Ovary (tissue), 9 donors: Measurements from ENCODE around the gene CMIP. TPM values are rescaled to one million over a fixed set of nuclear protein-coding genes. Genes with fewer than 3 reads are reported as not detected.

Experiments
- DNase-seq, 5 donors: peaks; one replicate each; pipeline ENCODE4 v3.0.0-alpha.2; 2019 to 2020
- H3K27ac ChIP-seq, 2 donors: fragments of 200-600 bp; one replicate each; pipeline versions ENCODE4 v1.5.1 to v1.8.0; 2019 to 2022
- H3K27me3 ChIP-seq: fragments of 200-600 bp; one replicate; pipeline ENCODE4 v1.8.0; 2022
- H3K36me3 ChIP-seq: fragments of 200-600 bp; sonication (generic); one replicate; pipeline ENCODE4 v1.5.1; 2019
- H3K4me1 ChIP-seq: one replicate; pipeline ENCODE4 v1.8.1; 2013; ENCODE audit warnings: mild to moderate bottlenecking, moderate library complexity; ENCODE audit not compliant: insufficient read depth
- H3K4me3 ChIP-seq: fragments of 200-600 bp; sonication (generic); one replicate; pipeline ENCODE4 v1.5.1; 2017
- H3K9me3 ChIP-seq, 2 donors: fragments of 200-600 bp in 1 of 2; sonication (generic) in 1 of 2; one replicate each; pipeline versions ENCODE4 v1.5.1 to v1.8.1; 2013 to 2019; ENCODE audit warnings: mild to moderate bottlenecking in 1 of 2, moderate library complexity in 1 of 2
- CTCF ChIP-seq, 3 donors: fragments of 450-650 bp in 2 of 3; fragments of 200-600 bp in 1 of 3; IDR thresholded peaks; one replicate each; pipeline versions ENCODE4 v1.5.1 to v1.8.0; 2016 to 2022; ENCODE audit warnings: antibody characterized with exemption in 3 of 3, mild to moderate bottlenecking in 1 of 3
- EP300 ChIP-seq: sonication (generic); formaldehyde crosslinking; IDR thresholded peaks from one replicate; pipeline ENCODE4 v1.6.1; 2017; ENCODE audit warnings: antibody characterized with exemption
- POLR2A ChIP-seq: fragments of 450-650 bp; IDR thresholded peaks from one replicate; pipeline ENCODE4 v1.6.1; 2017; ENCODE audit warnings: antibody characterized with exemption, mild to moderate bottlenecking, moderate library complexity
- WGBS, 3 donors: extraction: QIAGEN DNeasy Blood & Tissue Kit in 1 of 3; methylation state at CpG; one replicate each; pipeline versions ENCODE4 v1.1.5 to v1.1.7; 2013 to 2017; 5-methylcytosine and 5-hydroxymethylcytosine counted together
- intact Hi-C, 4 donors: fragments of 100-400 bp; cut with DNase I; formaldehyde crosslinking; loops; one replicate each; pipeline versions ENCODE4 v1.11.0 to v1.15.1; 2022 to 2023
- polyA plus RNA-seq, 2 donors: library from polyadenylated mRNA; stranded (reverse); fragments of 200-250 nt in 1 of 2; fragments of 350-450 nt in 1 of 2; fragmentation: Illumina TruSeq in 1 of 2; extraction: RNeasy Lipid Tissue Mini Kit (QIAGEN cat#74804) in 1 of 2; gene quantifications; one replicate each; pipeline ENCODE4 v1.2.3, GENCODE V29; 2013 to 2014
- total RNA-seq, 7 donors: library from RNA; depleted of rRNA in 2 of 7; stranded (reverse); fragments of >200 nt in 2 of 7; fragmentation: NEBNext Ultra II Directional in 3 of 7; extraction: Animal tissue kit (Norgen Biotek cat#: 25700) in 3 of 7; gene quantifications; one replicate each; pipeline versions ENCODE4 v1.1.0 to v1.2.4, GENCODE V29; 2016 to 2023
- donor health status: DM: no; HTN: no; CAD: no; lungs with moderate emphysema.
- donor health status: DM: no; HTN: no; CAD: no.
- donor health status: Bipolar disorder and iron deficiency.
- donor health status: DM: yes; HTN: yes; CAD: no.
- donor health status: DM: no; HTN: no; CAD: no.
- donor health status: DM: yes; HTN: yes; CAD: no.

Gene CMIP
- total and polyA plus RNA-seq, 9 donors = 19.4 to 68.2 (median 38.7) TPM

GRCh38 chr16:81647527-81647926 is 202.9 kb downstream of the CMIP start:
- no peak for DNase-seq
- no peak for TF ChIP-seq POLR2A
- TF ChIP-seq CTCF (IDR thresholded peaks at IDR 0.05) = no peak
- no peak for TF ChIP-seq EP300
- Histone ChIP-seq H3K27ac (no peak overlapping the region), H3K27me3 (no peaks in the 10 kb centered on the region), H3K36me3 (no peaks in the 10 kb centered on the region), H3K4me3 (no peak overlapping the region), H3K4me1 (peaks cover 8% of the 10 kb centered on the region), H3K9me3 (no peaks in the 10 kb centered on the region)
- intact Hi-C loops = no loop called here
- WGBS, 3 donors = 91 to 96% (median 95%) methylated on average over 7 to 8 of the region's 8 CpGs

- no peak for TF ChIP-seq EP300
- no peak for TF ChIP-seq POLR2A
- TF ChIP-seq CTCF (IDR thresholded peaks at IDR 0.05) = no peak
- H3K4me1 ChIP-seq = peaks cover 17% of the 10 kb centered on the region
Observed at GRCh38 chr16:81649561-81650184, 205.1 kb downstream of the CMIP start.

GRCh38 chr16:81650281-81650680 is 205.7 kb downstream of the CMIP start:
- Histone ChIP-seq H3K9me3 (no peaks in the 10 kb centered on the region), H3K36me3 (no peaks in the 10 kb centered on the region), H3K27me3 (no peaks in the 10 kb centered on the region), H3K27ac (peak overlapping the region in 1 of 2 donors; percentile 83), H3K4me1 (peaks cover 22% of the 10 kb centered on the region), H3K4me3 (no peak overlapping the region)
- 94 to 97% (median 96%) methylated on average over 8 of the region's 8 CpGs for WGBS, 3 donors
- intact Hi-C loops = loop anchor here in 1 of 4 donors (5.0 to 10.0 kb wide), 2 partner anchors 55 to 188 kb away; no protein-coding TSS in a partner anchor
- DNase-seq = no peak
- TF ChIP-seq CTCF (IDR thresholded peaks at IDR 0.05) (no peak), EP300 (no peak), POLR2A (no peak)

More at GRCh38 chr16:81649561-81650184, 205.1 kb downstream of the CMIP start:
- Histone ChIP-seq H3K4me3 (no peak overlapping the region), H3K36me3 (no peaks in the 10 kb centered on the region), H3K27me3 (no peaks in the 10 kb centered on the region), H3K27ac (no peak overlapping the region), H3K9me3 (no peaks in the 10 kb centered on the region)
- 92 to 97% (median 94%) methylated on average over 14 of the region's 14 CpGs for WGBS, 3 donors
- DNase-seq = no peak
- intact Hi-C loops = loop anchor here in 1 of 4 donors (5.0 to 10.0 kb wide), 2 partner anchors 55 to 187 kb away; no protein-coding TSS in a partner anchor

GRCh38 chr16:81650982-81651562 is 206.5 kb downstream of the CMIP start:
- intact Hi-C loops = loop anchor here in 1 of 4 donors (5.0 to 10.0 kb wide), 2 partner anchors 54 to 189 kb away; no protein-coding TSS in a partner anchor
- Histone ChIP-seq H3K27me3 (no peaks in the 10 kb centered on the region), H3K4me3 (no peak overlapping the region), H3K27ac (peak overlapping the region; percentile 70 to 83), H3K36me3 (no peaks in the 10 kb centered on the region), H3K4me1 (peaks cover 27% of the 10 kb centered on the region), H3K9me3 (no peaks in the 10 kb centered on the region)
- 18 to 51% (median 37%) methylated on average over 16 of the region's 16 CpGs for WGBS, 3 donors
- DNase-seq = peak; percentile 91 to 94 (median 92)
- TF ChIP-seq EP300 (no peak), CTCF (IDR thresholded peaks at IDR 0.05) (peak in 1 of 3 donors; percentile 5), POLR2A (peak; percentile 88)
